ENCODE results near the gene SLC12A8.

- TF ChIP-seq CTCF (IDR thresholded peaks at IDR 0.05) (no peak), POLR2A (IDR thresholded peaks at IDR 0.05) (no peak)
These were observed 77.6 kb downstream of the SLC12A8 start for GRCh38 chr3:125134952-125135351.

Data from adrenal gland (tissue), 5 donors.